B cell (primary cell): ENCODE results near the gene AGO3. TPM values are rescaled to one million over a fixed set of nuclear protein-coding genes. Genes with fewer than 3 reads are reported as not detected.

Source experiments
- ATAC-seq: fragments of 200-7000 bp; cut with Tn5 transposase; one replicate; pipeline ENCODE4 v1.10.0; 2021; ENCODE audit warnings: low read depth, mild to moderate bottlenecking, moderate number of reproducible peaks, moderate library complexity
- CTCF ChIA-PET: fragments of 350-600 bp; sonication (Branson Sonifier 250); formaldehyde crosslinking; loops from one replicate; lab custom pipeline; 2021; ENCODE audit warnings: antibody characterized with exemption, inconsistent platforms; lab: Charles Lee
- POLR2A ChIA-PET: fragments of 350-600 bp; sonication (Branson Sonifier 250); formaldehyde crosslinking; loops from one replicate; lab custom pipeline; 2021; ENCODE audit warnings: antibody characterized with exemption; lab: Charles Lee
- DNase-seq: peaks from one replicate; pipeline ENCODE4 v3.0.0; 2013
- H2AFZ ChIP-seq: 2 replicates; pipeline ENCODE4 v1.6.1; 2012; ENCODE audit warnings: mild to moderate bottlenecking, low read depth, low read length; ENCODE audit not compliant: insufficient read depth, poor library complexity, severe bottlenecking
- H3K27ac ChIP-seq, 2 donors: 1 replicate in 1 of 2; 2 replicates in 1 of 2; pipeline ENCODE4 v1.5.1; 2012 to 2013; ENCODE audit warnings: low read length in 2 of 2, mild to moderate bottlenecking in 2 of 2, moderate library complexity in 1 of 2
- H3K27me3 ChIP-seq, 4 experiments: fragments of 200-600 bp in 1 of 4; sonication (generic) in 1 of 4; replicated peaks in 1 of 4; 1 replicate in 2 of 4; 2 replicates in 2 of 4; pipeline versions ENCODE4 v1.6.1 to v1.7.0; 2013 to 2016; ENCODE audit warnings: low read length in 3 of 4, mild to moderate bottlenecking in 2 of 4, mixed read lengths in 1 of 4, moderate library complexity in 1 of 4; ENCODE audit not compliant: insufficient read depth in 4 of 4, control insufficient read depth in 3 of 4; ENCODE audit errors: control extremely low read depth in 1 of 4
- H3K36me3 ChIP-seq, 2 experiments: replicated peaks in 1 of 2; 1 replicate in 1 of 2; 2 replicates in 1 of 2; pipeline versions ENCODE4 v1.6.1 to v1.7.1; 2013; ENCODE audit warnings: low read length in 1 of 2; ENCODE audit not compliant: insufficient read depth in 2 of 2, control insufficient read depth in 1 of 2; ENCODE audit errors: control extremely low read depth in 1 of 2, extremely low read depth in 1 of 2
- H3K4me1 ChIP-seq, 2 donors: fragments of 200-600 bp in 1 of 2; sonication (generic) in 1 of 2; 1 replicate in 1 of 2; 2 replicates in 1 of 2; pipeline versions ENCODE4 v1.5.1 to v1.6.1; 2013 to 2017; ENCODE audit warnings: low read length in 2 of 2; ENCODE audit not compliant: control insufficient read depth in 2 of 2, insufficient read depth in 2 of 2
- H3K4me2 ChIP-seq: replicated peaks from 2 replicates; pipeline ENCODE3; 2012; ENCODE audit warnings: mild to moderate bottlenecking, low read depth, low read length; ENCODE audit not compliant: poor library complexity, severe bottlenecking
- H3K4me3 ChIP-seq, 5 experiments: fragments of 200-600 bp in 1 of 5; sonication (generic) in 1 of 5; 1 replicate in 3 of 5; 2 replicates in 2 of 5; pipeline versions ENCODE4 v1.5.1 to v1.7.0; 2011 to 2016; ENCODE audit warnings: low read length in 4 of 5, mild to moderate bottlenecking in 4 of 5, low read depth in 2 of 5, control low read depth in 1 of 5, moderate library complexity in 1 of 5; ENCODE audit not compliant: insufficient read depth in 1 of 5; ENCODE audit errors: control extremely low read depth in 1 of 5, extremely low read depth in 1 of 5
- H3K79me2 ChIP-seq: fragments of 200-600 bp; sonication (generic); one replicate; pipeline ENCODE4 v1.6.0; 2016; ENCODE audit warnings: low read length; ENCODE audit not compliant: control insufficient read depth, insufficient read depth
- H3K9ac ChIP-seq: fragments of 200-600 bp; sonication (generic); 2 replicates; pipeline ENCODE4 v1.6.1; 2017; ENCODE audit warnings: mild to moderate bottlenecking, low read length, moderate library complexity
- H3K9me3 ChIP-seq, 3 donors: one replicate each; pipeline versions ENCODE4 v1.6.1 to v1.7.1; 2013; ENCODE audit warnings: low read length in 2 of 3; ENCODE audit not compliant: control insufficient read depth in 2 of 3, insufficient read depth in 1 of 3; ENCODE audit errors: control extremely low read depth in 1 of 3
- H4K20me1 ChIP-seq: 2 replicates; pipeline ENCODE4 v1.6.0; 2012; ENCODE audit warnings: mild to moderate bottlenecking, low read length; ENCODE audit not compliant: insufficient read depth, control insufficient read depth, poor library complexity, severe bottlenecking
- H3K27ac Mint-ChIP-seq: one replicate; pipeline ENCODE4 v1.8.0; 2021; ENCODE audit warnings: mixed read lengths
- H3K27me3 Mint-ChIP-seq: one replicate; pipeline ENCODE4 v1.8.0; 2021; ENCODE audit warnings: mixed read lengths
- H3K4me1 Mint-ChIP-seq: one replicate; pipeline ENCODE4 v1.8.0; 2021; ENCODE audit warnings: mixed read lengths
- H3K4me3 Mint-ChIP-seq: one replicate; pipeline ENCODE4 v1.8.0; 2021; ENCODE audit warnings: mixed read lengths
- H3K9me3 Mint-ChIP-seq: one replicate; pipeline ENCODE4 v1.8.0; 2022; ENCODE audit warnings: mixed read lengths; ENCODE audit not compliant: insufficient read depth
- CTCF ChIP-seq: fragments of 200-600 bp; IDR thresholded peaks from one replicate; pipeline ENCODE4 v1.8.0; 2022; ENCODE audit warnings: antibody characterized with exemption, mild to moderate bottlenecking
- EZH2 ChIP-seq: IDR thresholded peaks from 2 replicates; pipeline ENCODE4 v1.6.1; 2012; ENCODE audit warnings: borderline replicate concordance, low read depth, mild to moderate bottlenecking, moderate library complexity, low read length; ENCODE audit not compliant: insufficient read depth, poor library complexity, severe bottlenecking
- intact Hi-C: fragments of 100-400 bp; cut with micrococcal nuclease; formaldehyde crosslinking; loops from one replicate; pipeline ENCODE4 v1.10.0; 2022
- polyA plus RNA-seq: library from polyadenylated mRNA; depleted of rRNA; stranded (reverse); fragments of >200 nt; gene quantifications from 2 replicates; pipeline ENCODE4 v1.2.3, GENCODE V29; 2012
- total RNA-seq, 2 donors: library from RNA; stranded (reverse); fragments of 120-200 nt in 1 of 2; gene quantifications; 1 replicate in 1 of 2; 2 replicates in 1 of 2; pipeline versions ENCODE4 v1.2.3 to v1.2.4, GENCODE V29; 2013 to 2022

Gene AGO3
- total and polyA plus RNA-seq, 2 donors (not counting 1 experiment from before 2014, with no cell fraction given): 5.1 to 44.9 TPM

GRCh38 chr1:35932941-35933340, 2.0 kb downstream of the AGO3 start:
- intact Hi-C loops: no loop called here
- POLR2A ChIA-PET: interaction anchor here (0.5 kb wide), 1 partner anchor 9 kb away, joined by 3 read pairs; no protein-coding TSS in a partner anchor

More at GRCh38 chr1:35932941-35933340, 2.0 kb downstream of the AGO3 start:
- no peak overlapping the region for H2AFZ ChIP-seq
- no peak overlapping the region for H3K4me2 ChIP-seq
- peaks cover 0 to 6% (median 0%) of the 10 kb centered on the region in 3 donors for H3K9me3 ChIP-seq
- Mint-ChIP-seq H3K27ac (no peak overlapping the region), H3K4me3 (peak overlapping the region; percentile 10), H3K9me3 (no peaks in the 10 kb centered on the region), H3K4me1 (peaks cover 19% of the 10 kb centered on the region), H3K27me3 (no peaks in the 10 kb centered on the region)
- H4K20me1 ChIP-seq: peaks cover 9% of the 10 kb centered on the region
- no peak overlapping the region for H3K4me3 ChIP-seq
- no peaks in the 10 kb centered on the region for H3K36me3 ChIP-seq
- H3K79me2 ChIP-seq: peaks cover 66% of the 10 kb centered on the region
- DNase-seq: no peak
- H3K27ac ChIP-seq: no peak overlapping the region
- no peak overlapping the region for H3K9ac ChIP-seq
- CTCF ChIA-PET: no interaction called here
- ATAC-seq: no peak
- no peaks in the 10 kb centered on the region for H3K27me3 ChIP-seq
- H3K4me1 ChIP-seq: peaks cover 12 to 13% of the 10 kb centered on the region in 2 donors
- no peak for TF ChIP-seq CTCF
- TF ChIP-seq EZH2: no peak
